ENCODE measurements around the gene GPC5. TPM values are rescaled to one million over a fixed set of nuclear protein-coding genes. Genes with fewer than 3 reads are reported as not detected.

Gene GPC5
- total RNA-seq, 4 donors from 2014 or later: 0.47 TPM; not detected in 3

DNA sequence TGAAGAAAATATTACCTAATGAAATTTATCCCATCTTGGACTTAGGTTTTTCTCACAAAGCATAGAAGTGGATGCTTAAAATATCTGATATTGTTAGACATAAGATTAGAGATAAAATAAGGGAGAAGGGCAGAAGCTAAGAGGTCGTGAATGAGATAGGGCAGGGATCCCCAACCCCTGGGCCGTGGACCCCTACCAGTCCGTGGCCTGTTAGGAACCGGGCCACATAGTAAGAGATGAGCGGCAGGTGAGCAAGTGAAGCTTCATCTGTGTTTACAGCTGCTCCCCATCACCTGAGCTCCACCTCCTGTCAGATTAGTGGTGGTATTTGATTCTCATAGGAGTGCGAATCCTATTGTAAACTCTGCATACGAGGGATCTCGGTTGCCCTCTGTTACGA, 202.9 kb downstream of the GPC5 start:
- Histone ChIP-seq H3K36me3 (no peaks in the 10 kb centered on the region), H3K4me3 (no peak overlapping the region), H3K27ac (no peak overlapping the region), H3K27me3 (no peaks in the 10 kb centered on the region), H3K9me3 (no peaks in the 10 kb centered on the region), H3K4me1 (no peaks in the 10 kb centered on the region)
- WGBS, 2 donors (ENCODE audit: low coverage in 1 of 2): 63 to 80% methylated on average over 4 to 8 of the region's 9 CpGs
- no peak for TF ChIP-seq POLR2AphosphoS5 (IDR thresholded peaks at IDR 0.05)
- TF ChIP-seq, protein P1, sequence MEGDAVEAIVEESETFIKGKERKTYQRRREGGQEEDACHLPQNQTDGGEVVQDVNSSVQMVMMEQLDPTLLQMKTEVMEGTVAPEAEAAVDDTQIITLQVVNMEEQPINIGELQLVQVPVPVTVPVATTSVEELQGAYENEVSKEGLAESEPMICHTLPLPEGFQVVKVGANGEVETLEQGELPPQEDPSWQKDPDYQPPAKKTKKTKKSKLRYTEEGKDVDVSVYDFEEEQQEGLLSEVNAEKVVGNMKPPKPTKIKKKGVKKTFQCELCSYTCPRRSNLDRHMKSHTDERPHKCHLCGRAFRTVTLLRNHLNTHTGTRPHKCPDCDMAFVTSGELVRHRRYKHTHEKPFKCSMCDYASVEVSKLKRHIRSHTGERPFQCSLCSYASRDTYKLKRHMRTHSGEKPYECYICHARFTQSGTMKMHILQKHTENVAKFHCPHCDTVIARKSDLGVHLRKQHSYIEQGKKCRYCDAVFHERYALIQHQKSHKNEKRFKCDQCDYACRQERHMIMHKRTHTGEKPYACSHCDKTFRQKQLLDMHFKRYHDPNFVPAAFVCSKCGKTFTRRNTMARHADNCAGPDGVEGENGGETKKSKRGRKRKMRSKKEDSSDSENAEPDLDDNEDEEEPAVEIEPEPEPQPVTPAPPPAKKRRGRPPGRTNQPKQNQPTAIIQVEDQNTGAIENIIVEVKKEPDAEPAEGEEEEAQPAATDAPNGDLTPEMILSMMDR (IDR thresholded peaks at IDR 0.05): no peak
- TF ChIP-seq EP300 (IDR thresholded peaks at IDR 0.05): no peak
- no peak for TF ChIP-seq POLR2A (IDR thresholded peaks at IDR 0.05)
- ATAC-seq: no peak

DNA sequence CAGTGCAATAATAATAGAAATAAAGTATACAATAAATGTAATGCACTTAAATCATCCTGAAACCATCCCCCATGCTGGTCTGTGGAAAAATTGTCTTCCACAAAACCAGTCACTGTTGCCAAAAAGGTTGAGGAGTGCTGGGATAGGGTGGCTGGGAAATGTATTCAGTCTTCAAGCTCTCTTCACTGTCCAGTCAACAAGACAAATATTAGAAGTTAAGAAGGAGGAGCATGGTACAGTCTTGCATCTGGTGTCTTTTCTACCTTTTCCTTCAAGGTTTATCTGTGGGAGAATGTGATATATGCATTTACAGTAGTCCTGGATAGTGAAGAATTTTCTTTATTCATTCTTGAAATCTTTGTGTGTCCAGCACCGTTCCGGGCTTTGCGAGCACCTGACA, 203.4 kb downstream of the GPC5 start:
- no peaks in the 10 kb centered on the region for H3K36me3 ChIP-seq
- H3K4me3 ChIP-seq: no peak overlapping the region
- ATAC-seq: no peak
- TF ChIP-seq, protein P1 (IDR thresholded peaks at IDR 0.05): no peak
- no peaks in the 10 kb centered on the region for H3K27me3 ChIP-seq
- H3K4me1 ChIP-seq: no peaks in the 10 kb centered on the region
- H3K9me3 ChIP-seq: no peaks in the 10 kb centered on the region
- no peak overlapping the region for H3K27ac ChIP-seq
- WGBS, 2 donors (ENCODE audit: low coverage in 1 of 2): 54% methylated on average over 3 of the region's 3 CpGs

DNA sequence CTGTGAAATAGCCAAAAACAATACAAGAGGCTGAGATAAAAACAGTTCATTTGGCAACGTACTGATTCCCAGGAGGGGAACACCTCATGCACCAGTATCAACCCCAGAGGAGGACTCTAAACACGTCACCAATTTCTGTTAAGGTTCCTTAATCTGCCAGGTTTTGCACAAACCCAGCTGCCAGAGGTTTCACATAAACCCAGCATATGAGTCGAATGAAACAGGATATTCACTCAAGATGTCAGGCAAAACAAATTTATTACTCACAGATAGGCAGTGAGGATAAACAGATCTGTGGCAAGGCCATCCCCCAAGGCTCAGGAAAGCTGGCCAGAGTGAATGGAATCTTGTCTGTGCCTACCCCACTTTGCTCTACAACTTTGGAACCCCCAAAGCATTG, 210.9 kb downstream of the GPC5 start:
- Histone ChIP-seq H3K27me3 (no peaks in the 10 kb centered on the region), H3K9me3 (no peaks in the 10 kb centered on the region), H3K4me3 (no peak overlapping the region), H3K36me3 (no peaks in the 10 kb centered on the region), H3K27ac (no peak overlapping the region), H3K4me1 (no peaks in the 10 kb centered on the region)
- TF ChIP-seq POLR2A (IDR thresholded peaks at IDR 0.05) (no peak), POLR2AphosphoS5 (IDR thresholded peaks at IDR 0.05) (no peak), EP300 (IDR thresholded peaks at IDR 0.05) (no peak)
- WGBS, 2 donors (ENCODE audit: low coverage in 1 of 2): 10 to 30% methylated on average over 3 of the region's 3 CpGs
- ATAC-seq: no peak

DNA sequence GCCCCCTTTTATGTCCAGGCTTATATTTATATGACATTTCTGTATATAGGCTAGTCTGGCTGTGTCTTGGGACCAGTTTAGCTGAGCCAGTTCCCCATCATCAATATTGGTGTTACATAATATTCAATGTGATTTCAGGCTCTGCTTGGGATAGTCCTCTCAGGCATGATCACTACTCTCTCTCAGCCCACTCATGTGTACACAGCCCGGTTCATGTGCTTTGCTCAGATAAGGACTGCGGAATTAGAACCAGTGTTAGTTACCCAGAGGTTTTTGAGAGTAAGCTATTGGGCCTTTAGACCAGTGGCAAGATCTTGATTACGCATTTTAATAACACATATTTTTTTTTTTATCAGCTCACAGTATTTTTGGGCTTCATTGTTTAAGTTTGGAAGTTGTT, 219.9 kb downstream of the GPC5 start:
- WGBS, 2 donors (ENCODE audit: low coverage in 1 of 2): 81 to 93% methylated on average over 2 to 3 of the region's 3 CpGs
- Histone ChIP-seq H3K36me3 (no peaks in the 10 kb centered on the region), H3K4me1 (no peaks in the 10 kb centered on the region), H3K4me3 (no peak overlapping the region), H3K9me3 (no peaks in the 10 kb centered on the region), H3K27me3 (no peaks in the 10 kb centered on the region), H3K27ac (no peak overlapping the region)
- ATAC-seq: no peak
- TF ChIP-seq EP300 (IDR thresholded peaks at IDR 0.05) (no peak), POLR2AphosphoS5 (IDR thresholded peaks at IDR 0.05) (no peak), POLR2A (IDR thresholded peaks at IDR 0.05) (no peak)
- TF ChIP-seq, protein P1 (IDR thresholded peaks at IDR 0.05): no peak

DNA sequence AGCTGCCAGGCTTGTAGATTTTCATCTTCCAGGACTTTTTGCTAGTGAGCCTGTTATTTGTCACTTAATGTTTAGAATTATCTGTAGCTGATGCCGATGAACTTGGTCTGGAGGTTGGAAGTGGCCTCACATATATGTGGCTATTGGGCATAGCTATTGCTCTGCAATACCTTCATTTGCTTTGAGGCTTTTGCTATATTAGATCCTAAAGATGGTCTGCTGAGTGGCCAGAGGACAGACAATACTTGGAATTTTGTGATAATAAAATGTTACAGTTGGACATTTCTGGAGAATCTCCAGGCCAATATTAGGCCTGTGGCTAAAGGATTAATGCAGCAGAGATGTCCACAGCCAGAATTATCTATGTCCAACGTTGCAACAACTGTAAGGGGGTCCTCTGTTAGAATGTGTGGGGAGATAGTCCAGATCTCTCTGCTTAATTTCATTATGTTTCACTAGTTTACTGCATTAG, 222.3 kb downstream of the GPC5 start:
- no peak overlapping the region for H3K27ac ChIP-seq
- H3K4me1 ChIP-seq: no peaks in the 10 kb centered on the region
- no peaks in the 10 kb centered on the region for H3K9me3 ChIP-seq
- no peak for ATAC-seq
- TF ChIP-seq POLR2A (IDR thresholded peaks at IDR 0.05): no peak
- TF ChIP-seq, protein P1 (IDR thresholded peaks at IDR 0.05): no peak
- no peak for TF ChIP-seq EP300 (IDR thresholded peaks at IDR 0.05)
- H3K27me3 ChIP-seq: no peaks in the 10 kb centered on the region
- H3K36me3 ChIP-seq: no peaks in the 10 kb centered on the region
- WGBS, 2 donors (ENCODE audit: low coverage in 1 of 2): 45 to 100% methylated on average over 1 to 2 of the region's 2 CpGs
- H3K4me3 ChIP-seq: no peak overlapping the region
